Neural progenitor cell (in vitro differentiated cells): ENCODE results near the gene KIF16B. TPM values are rescaled to one million over a fixed set of nuclear protein-coding genes. Genes with fewer than 3 reads are reported as not detected.

Experiments
- DNase-seq: peaks from one replicate; pipeline ENCODE4 v3.0.0-alpha.2; 2016; ENCODE audit warnings: low spot score
- H2AFZ ChIP-seq: fragments of 200-600 bp; sonication (generic); replicated peaks from 2 replicates; pipeline ENCODE4 v1.6.1; 2016; ENCODE audit warnings: antibody characterized with exemption
- H3F3A ChIP-seq: fragments of 200-600 bp; sonication (generic); 2 replicates; pipeline ENCODE4 v1.6.1; 2016; ENCODE audit warnings: antibody characterized with exemption, low read depth
- H3K27ac ChIP-seq: fragments of 200-600 bp; sonication (generic); 2 replicates; pipeline ENCODE4 v1.5.1; 2016; ENCODE audit warnings: mild to moderate bottlenecking
- H3K27me3 ChIP-seq: fragments of 200-600 bp; sonication (generic); 2 replicates; pipeline ENCODE4 v1.6.1; 2016; ENCODE audit warnings: mild to moderate bottlenecking, moderate library complexity
- H3K36me3 ChIP-seq: fragments of 200-600 bp; sonication (generic); 2 replicates; pipeline ENCODE4 v1.5.1; 2016
- H3K4me1 ChIP-seq: fragments of 200-600 bp; sonication (generic); 2 replicates; pipeline ENCODE4 v1.6.1; 2016; ENCODE audit warnings: mixed run types
- H3K4me2 ChIP-seq: fragments of 200-600 bp; sonication (generic); 2 replicates; pipeline ENCODE4 v1.6.1; 2016
- H3K4me3 ChIP-seq: fragments of 200-600 bp; sonication (generic); 2 replicates; pipeline ENCODE4 v1.5.1; 2016
- H3K79me2 ChIP-seq: fragments of 200-600 bp; sonication (generic); 2 replicates; pipeline ENCODE4 v1.6.1; 2016; ENCODE audit warnings: low read depth
- H3K9ac ChIP-seq: fragments of 200-600 bp; sonication (generic); 2 replicates; pipeline ENCODE4 v1.6.1; 2016
- H3K9me3 ChIP-seq: fragments of 200-600 bp; sonication (generic); 2 replicates; pipeline ENCODE4 v1.5.1; 2016; ENCODE audit warnings: low read depth
- H4K20me1 ChIP-seq: fragments of 200-600 bp; sonication (generic); 2 replicates; pipeline ENCODE4 v1.6.1; 2016; ENCODE audit warnings: low read depth
- H3K27ac Mint-ChIP-seq: 3 replicates; pipeline ENCODE4 v1.8.0; 2021; ENCODE audit warnings: mixed read lengths
- H3K27me3 Mint-ChIP-seq: 2 replicates; pipeline ENCODE4 v1.8.0; 2022; ENCODE audit warnings: low read depth, mild to moderate bottlenecking, inconsistent platforms, moderate library complexity, mixed read lengths; ENCODE audit not compliant: insufficient read depth
- H3K36me3 Mint-ChIP-seq: 3 replicates; pipeline ENCODE4 v1.8.0; 2021; ENCODE audit warnings: mixed read lengths
- H3K4me1 Mint-ChIP-seq: 3 replicates; pipeline ENCODE4 v1.8.0; 2021; ENCODE audit warnings: mixed read lengths
- H3K4me3 Mint-ChIP-seq: 3 replicates; pipeline ENCODE4 v1.8.0; 2021; ENCODE audit warnings: mild to moderate bottlenecking, moderate library complexity, mixed read lengths
- H3K9me3 Mint-ChIP-seq: 3 replicates; pipeline ENCODE4 v1.8.0; 2020; ENCODE audit warnings: mixed read lengths
- EZH2 ChIP-seq: fragments of 200-600 bp; sonication (generic); IDR thresholded peaks from 2 replicates; pipeline ENCODE4 v1.6.1; 2017; ENCODE audit warnings: antibody characterized with exemption, mild to moderate bottlenecking, moderate library complexity
- EZH2phosphoT487 ChIP-seq: fragments of 200-600 bp; sonication (generic); IDR thresholded peaks from 2 replicates; pipeline ENCODE4 v1.6.1; 2017; ENCODE audit warnings: antibody characterized with exemption
- total RNA-seq: library from RNA; depleted of rRNA; stranded (reverse); fragments of >200 nt; gene quantifications from 2 replicates; pipeline ENCODE4 v1.2.3, GENCODE V29; 2015; ENCODE audit warnings: low replicate concordance
- TF ChIP-seq, protein P1 (sequence below): fragments of 200-600 bp; sonication (generic); IDR thresholded peaks from 2 replicates; pipeline ENCODE4 v1.5.1; 2017; ENCODE audit warnings: antibody characterized with exemption, mild to moderate bottlenecking

The KIF16B gene
- total RNA-seq, 1 donor from 2014 or later, result 15.5 TPM

DNA sequence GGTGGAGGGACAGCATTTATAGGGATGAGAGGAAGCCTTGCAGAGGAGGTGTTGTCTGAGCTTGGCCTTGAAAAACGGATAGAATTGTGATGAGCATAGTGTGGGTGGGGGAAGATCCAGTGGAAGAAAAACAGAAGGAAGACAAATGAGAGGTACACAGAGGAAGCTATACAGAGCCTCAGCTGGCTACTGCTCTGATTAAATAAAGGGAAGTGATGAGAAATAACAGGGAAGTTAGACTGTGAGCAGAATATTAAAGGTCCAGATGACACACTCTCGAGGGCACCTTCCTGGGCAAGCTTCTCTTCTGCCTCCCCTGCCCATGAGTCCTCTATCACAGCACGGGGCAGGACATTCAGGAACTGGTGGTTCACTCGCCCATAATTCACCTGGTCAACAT, 182.3 kb downstream of the KIF16B start:
- Histone ChIP-seq H3K4me1 (no peaks in the 10 kb centered on the region), H3K27ac (no peak overlapping the region), H2AFZ (no peak overlapping the region), H3K9me3 (no peaks in the 10 kb centered on the region), H3K79me2 (no peaks in the 10 kb centered on the region), H3K9ac (no peak overlapping the region), H3K4me3 (no peak overlapping the region), H4K20me1 (no peaks in the 10 kb centered on the region), H3K4me2 (no peak overlapping the region), H3K27me3 (no peaks in the 10 kb centered on the region), H3K36me3 (no peaks in the 10 kb centered on the region), H3F3A (no peaks in the 10 kb centered on the region)
- Mint-ChIP-seq H3K27ac (no peak overlapping the region), H3K9me3 (no peaks in the 10 kb centered on the region), H3K4me1 (peaks cover 6% of the 10 kb centered on the region), H3K27me3 (no peaks in the 10 kb centered on the region), H3K36me3 (peaks cover 5% of the 10 kb centered on the region), H3K4me3 (no peak overlapping the region)
- DNase-seq, result no peak
- TF ChIP-seq EZH2phosphoT487 (no peak), EZH2 (no peak)

GRCh38 chr20:16388731-16389130, 184.5 kb downstream of the KIF16B start:
- no peak overlapping the region for H3K27ac Mint-ChIP-seq
- H3F3A ChIP-seq, result no peaks in the 10 kb centered on the region

GRCh38 chr20:16387666-16388065, 185.6 kb downstream of the KIF16B start:
- no peak overlapping the region for H3K27ac Mint-ChIP-seq
- Histone ChIP-seq H3K4me3 (no peak overlapping the region), H3K4me2 (no peak overlapping the region), H3K79me2 (no peaks in the 10 kb centered on the region), H3K4me1 (no peaks in the 10 kb centered on the region), H3K9me3 (no peaks in the 10 kb centered on the region), H3K9ac (no peak overlapping the region), H3K27me3 (no peaks in the 10 kb centered on the region), H3F3A (no peaks in the 10 kb centered on the region), H3K27ac (no peak overlapping the region), H3K36me3 (no peaks in the 10 kb centered on the region), H2AFZ (no peak overlapping the region), H4K20me1 (no peaks in the 10 kb centered on the region)
- H3K27me3 Mint-ChIP-seq, result no peaks in the 10 kb centered on the region
- H3K4me1 Mint-ChIP-seq, result peaks cover 6% of the 10 kb centered on the region
- TF ChIP-seq EZH2 (no peak), EZH2phosphoT487 (no peak)
- TF ChIP-seq, protein P1, sequence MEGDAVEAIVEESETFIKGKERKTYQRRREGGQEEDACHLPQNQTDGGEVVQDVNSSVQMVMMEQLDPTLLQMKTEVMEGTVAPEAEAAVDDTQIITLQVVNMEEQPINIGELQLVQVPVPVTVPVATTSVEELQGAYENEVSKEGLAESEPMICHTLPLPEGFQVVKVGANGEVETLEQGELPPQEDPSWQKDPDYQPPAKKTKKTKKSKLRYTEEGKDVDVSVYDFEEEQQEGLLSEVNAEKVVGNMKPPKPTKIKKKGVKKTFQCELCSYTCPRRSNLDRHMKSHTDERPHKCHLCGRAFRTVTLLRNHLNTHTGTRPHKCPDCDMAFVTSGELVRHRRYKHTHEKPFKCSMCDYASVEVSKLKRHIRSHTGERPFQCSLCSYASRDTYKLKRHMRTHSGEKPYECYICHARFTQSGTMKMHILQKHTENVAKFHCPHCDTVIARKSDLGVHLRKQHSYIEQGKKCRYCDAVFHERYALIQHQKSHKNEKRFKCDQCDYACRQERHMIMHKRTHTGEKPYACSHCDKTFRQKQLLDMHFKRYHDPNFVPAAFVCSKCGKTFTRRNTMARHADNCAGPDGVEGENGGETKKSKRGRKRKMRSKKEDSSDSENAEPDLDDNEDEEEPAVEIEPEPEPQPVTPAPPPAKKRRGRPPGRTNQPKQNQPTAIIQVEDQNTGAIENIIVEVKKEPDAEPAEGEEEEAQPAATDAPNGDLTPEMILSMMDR, result no peak
- DNase-seq, result no peak
- no peak overlapping the region for H3K4me3 Mint-ChIP-seq
- peaks cover 9% of the 10 kb centered on the region for H3K36me3 Mint-ChIP-seq
- no peaks in the 10 kb centered on the region for H3K9me3 Mint-ChIP-seq

More at GRCh38 chr20:16388731-16389130, 184.5 kb downstream of the KIF16B start:
- Histone ChIP-seq H3K9me3 (no peaks in the 10 kb centered on the region), H3K27ac (no peak overlapping the region), H3K4me1 (no peaks in the 10 kb centered on the region), H3K4me3 (no peak overlapping the region), H3K27me3 (no peaks in the 10 kb centered on the region), H2AFZ (no peak overlapping the region), H3K36me3 (no peaks in the 10 kb centered on the region), H3K9ac (no peak overlapping the region), H3K79me2 (no peaks in the 10 kb centered on the region), H4K20me1 (no peaks in the 10 kb centered on the region), H3K4me2 (no peak overlapping the region)
- H3K36me3 Mint-ChIP-seq, result peaks cover 10% of the 10 kb centered on the region
- TF ChIP-seq, protein P1, result no peak
- TF ChIP-seq EZH2phosphoT487 (no peak), EZH2 (no peak)
- DNase-seq, result no peak
- H3K4me1 Mint-ChIP-seq, result peaks cover 6% of the 10 kb centered on the region
- no peaks in the 10 kb centered on the region for H3K9me3 Mint-ChIP-seq
- no peaks in the 10 kb centered on the region for H3K27me3 Mint-ChIP-seq
- no peak overlapping the region for H3K4me3 Mint-ChIP-seq

DNA sequence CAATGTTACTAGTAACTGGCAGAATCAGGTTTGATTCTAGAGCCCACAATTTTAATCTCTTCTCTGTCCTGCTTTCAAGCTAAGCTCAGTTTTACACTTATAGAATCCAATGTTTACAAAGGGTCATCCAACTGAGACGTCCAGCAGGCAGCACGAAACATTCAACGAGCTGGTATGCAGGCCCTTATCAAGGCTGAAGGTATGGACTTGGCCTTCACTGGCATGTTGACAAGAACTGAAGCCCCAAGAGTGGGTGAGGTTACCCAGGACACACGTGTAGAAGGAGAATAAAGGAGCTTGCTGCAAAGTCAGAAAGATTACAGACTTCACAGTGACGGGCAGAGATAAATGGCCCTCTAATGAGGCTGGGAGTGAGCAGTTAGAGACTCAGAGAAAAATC, 187.4 kb downstream of the KIF16B start:
- Histone ChIP-seq H4K20me1 (no peaks in the 10 kb centered on the region), H3K36me3 (no peaks in the 10 kb centered on the region), H2AFZ (no peak overlapping the region), H3F3A (no peaks in the 10 kb centered on the region), H3K27ac (no peak overlapping the region), H3K4me3 (no peak overlapping the region), H3K4me1 (no peaks in the 10 kb centered on the region), H3K9me3 (no peaks in the 10 kb centered on the region), H3K79me2 (no peaks in the 10 kb centered on the region), H3K27me3 (no peaks in the 10 kb centered on the region), H3K4me2 (no peak overlapping the region), H3K9ac (no peak overlapping the region)
- peaks cover 7% of the 10 kb centered on the region for H3K36me3 Mint-ChIP-seq
- H3K27me3 Mint-ChIP-seq, result no peaks in the 10 kb centered on the region
- H3K27ac Mint-ChIP-seq, result no peak overlapping the region
- peaks cover 4% of the 10 kb centered on the region for H3K4me1 Mint-ChIP-seq
- DNase-seq, result no peak
- TF ChIP-seq EZH2 (no peak), EZH2phosphoT487 (no peak)
- TF ChIP-seq, protein P1, result no peak
- H3K4me3 Mint-ChIP-seq, result no peak overlapping the region
- H3K9me3 Mint-ChIP-seq, result no peaks in the 10 kb centered on the region
